WTC11 (cell line): ENCODE data around the gene BCL2L1. TPM values are rescaled to one million over a fixed set of nuclear protein-coding genes. Genes with fewer than 3 reads are reported as not detected.
A peak's percentile ranks its signal among the peaks of the same experiment; 100 is the strongest.

Experiments
- ATAC-seq: fragments of 200-7000 bp; cut with Tn5 transposase; 2 replicates; pipeline ENCODE4 v1.10.0; 2021; ENCODE audit warnings: mild to moderate bottlenecking, moderate library complexity
- CTCF ChIA-PET: fragments of 300-600 bp; sonication (Branson Sonifier 250); formaldehyde crosslinking; loops from one replicate; lab custom pipeline; 2021; ENCODE audit warnings: antibody characterized with exemption; lab: Charles Lee
- POLR2A ChIA-PET: fragments of 350-600 bp; sonication (Branson Sonifier 250); formaldehyde crosslinking; loops from one replicate; lab custom pipeline; 2021; ENCODE audit warnings: antibody characterized with exemption; lab: Charles Lee
- DNase-seq: peaks from one replicate; pipeline ENCODE4 v3.0.0; 2021; ENCODE audit warnings: low spot score
- H3K27ac Mint-ChIP-seq: 2 replicates; pipeline ENCODE4 v1.8.0; 2021; ENCODE audit warnings: mixed read lengths
- H3K27me3 Mint-ChIP-seq: 2 replicates; pipeline ENCODE4 v1.8.0; 2021; ENCODE audit warnings: low read depth, mild to moderate bottlenecking, moderate library complexity, mixed read lengths
- H3K36me3 Mint-ChIP-seq: 2 replicates; pipeline ENCODE4 v1.8.0; 2021; ENCODE audit warnings: mixed read lengths
- H3K4me1 Mint-ChIP-seq: 2 replicates; pipeline ENCODE4 v1.8.0; 2022; ENCODE audit warnings: mixed read lengths
- H3K4me3 Mint-ChIP-seq: 2 replicates; pipeline ENCODE4 v1.8.0; 2021; ENCODE audit warnings: mild to moderate bottlenecking, moderate library complexity, mixed read lengths
- H3K9me3 Mint-ChIP-seq: 2 replicates; pipeline ENCODE4 v1.8.0; 2021; ENCODE audit warnings: mixed read lengths
- ATF1 ChIP-seq: sonication (generic); formaldehyde crosslinking; IDR thresholded peaks from 2 replicates; pipeline ENCODE4 v1.8.1; 2023; ENCODE audit warnings: mild to moderate bottlenecking, moderate library complexity, missing genetic modification reagents
- E2F1 ChIP-seq: sonication (generic); formaldehyde crosslinking; IDR thresholded peaks from 2 replicates; pipeline ENCODE4 v1.8.0; 2022; ENCODE audit warnings: mild to moderate bottlenecking, missing genetic modification reagents
- ELF4 ChIP-seq: sonication (generic); formaldehyde crosslinking; IDR thresholded peaks from 2 replicates; pipeline ENCODE4 v1.8.1; 2022; ENCODE audit warnings: low read depth, mild to moderate bottlenecking, moderate library complexity, missing genetic modification reagents
- GABPB1 ChIP-seq: sonication (generic); formaldehyde crosslinking; IDR thresholded peaks from 2 replicates; pipeline ENCODE4 v1.8.1; 2023; ENCODE audit warnings: mild to moderate bottlenecking, missing genetic modification reagents
- MXD4 ChIP-seq: fragments of 250-450 bp; sonication (Bioruptor Pico); IDR thresholded peaks from 2 replicates; pipeline ENCODE4 v1.8.0; 2021; ENCODE audit warnings: mild to moderate bottlenecking, moderate library complexity, borderline replicate concordance
- OVOL2 ChIP-seq: fragments of 250-450 bp; sonication (Bioruptor Pico); IDR thresholded peaks from 2 replicates; pipeline ENCODE4 v1.9.0; 2021; ENCODE audit warnings: mild to moderate bottlenecking, borderline replicate concordance
- TEAD1 ChIP-seq: sonication (generic); formaldehyde crosslinking; IDR thresholded peaks from 2 replicates; pipeline ENCODE4 v1.8.0; 2022; ENCODE audit warnings: mild to moderate bottlenecking, missing genetic modification reagents
- TEAD4 ChIP-seq: sonication (generic); formaldehyde crosslinking; IDR thresholded peaks from 2 replicates; pipeline ENCODE4 v1.8.0; 2022; ENCODE audit warnings: mild to moderate bottlenecking, missing genetic modification reagents
- ZBTB21 ChIP-seq: sonication (generic); formaldehyde crosslinking; IDR thresholded peaks from 2 replicates; pipeline ENCODE4 v1.8.1; 2023; ENCODE audit warnings: mild to moderate bottlenecking, missing genetic modification reagents, borderline replicate concordance
- ZMAT4 ChIP-seq: fragments of 250-450 bp; sonication (Bioruptor Pico); IDR thresholded peaks from 2 replicates; pipeline ENCODE4 v1.9.0; 2021; ENCODE audit warnings: mild to moderate bottlenecking
- ZNF396 ChIP-seq: fragments of 250-450 bp; sonication (Bioruptor Pico); IDR thresholded peaks from 2 replicates; pipeline ENCODE4 v1.8.0; 2021; ENCODE audit warnings: mild to moderate bottlenecking, moderate library complexity, borderline replicate concordance
- ZNF512 ChIP-seq: sonication (generic); formaldehyde crosslinking; IDR thresholded peaks from 2 replicates; pipeline ENCODE4 v1.8.1; 2022; ENCODE audit warnings: missing genetic modification reagents, borderline replicate concordance
- total RNA-seq: library from RNA; stranded (reverse); gene quantifications from 3 replicates; pipeline ENCODE4 v1.2.3, GENCODE V29; 2021
- TF ChIP-seq, protein P1 (sequence below): sonication (generic); formaldehyde crosslinking; IDR thresholded peaks from 2 replicates; pipeline ENCODE4 v1.8.1; 2023; ENCODE audit warnings: mild to moderate bottlenecking, moderate library complexity, missing genetic modification reagents
- TF ChIP-seq, protein P2 (sequence below): sonication (generic); formaldehyde crosslinking; IDR thresholded peaks from 2 replicates; pipeline ENCODE4 v1.8.0; 2023; ENCODE audit warnings: mild to moderate bottlenecking, missing genetic modification reagents

The BCL2L1 gene
- total RNA-seq, 1 experiment from 2014 or later = 62.0 TPM

DNA sequence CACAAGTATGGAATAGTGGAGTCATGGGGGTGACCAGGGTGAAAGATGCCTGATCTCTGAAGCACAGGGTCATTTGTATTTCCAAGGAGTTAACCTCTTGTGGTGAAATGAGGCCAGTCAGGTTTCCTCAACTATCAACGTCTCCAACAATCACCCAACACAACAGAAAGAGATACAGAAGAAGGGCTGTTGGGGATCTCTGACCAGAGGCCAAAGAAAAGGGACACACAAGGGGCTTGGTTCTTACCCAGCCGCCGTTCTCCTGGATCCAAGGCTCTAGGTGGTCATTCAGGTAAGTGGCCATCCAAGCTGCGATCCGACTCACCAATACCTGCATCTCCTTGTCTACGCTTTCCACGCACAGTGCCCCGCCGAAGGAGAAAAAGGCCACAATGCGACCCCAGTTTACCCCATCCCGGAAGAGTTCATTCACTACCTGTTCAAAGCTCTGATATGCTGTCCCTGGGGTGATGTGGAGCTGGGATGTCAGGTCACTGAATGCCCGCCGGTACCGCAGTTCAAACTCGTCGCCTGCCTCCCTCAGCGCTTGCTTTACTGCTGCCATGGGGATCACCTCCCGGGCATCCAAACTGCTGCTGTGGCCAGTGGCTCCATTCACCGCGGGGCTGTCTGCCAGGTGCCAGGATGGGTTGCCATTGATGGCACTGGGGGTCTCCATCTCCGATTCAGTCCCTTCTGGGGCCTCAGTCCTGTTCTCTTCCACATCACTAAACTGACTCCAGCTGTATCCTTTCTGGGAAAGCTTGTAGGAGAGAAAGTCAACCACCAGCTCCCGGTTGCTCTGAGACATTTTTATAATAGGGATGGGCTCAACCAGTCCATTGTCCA is 1.0 kb downstream of the BCL2L1 start:
- ChIA-PET POLR2A (interaction anchor here (3.6 to 4.4 kb wide), 2 partner anchors 9 to 60 kb away, joined by 32 to 45 read pairs; no protein-coding TSS in a partner anchor), CTCF (interaction anchor here (0.6 to 8.8 kb wide), 13 partner anchors 9 to 164 kb away, joined by 3 to 488 read pairs (median 23); partner anchors contain the start of gene COX4I2)
- H3K36me3 Mint-ChIP-seq = peaks cover 19% of the 10 kb centered on the region
- no peak for ATAC-seq
- no peaks in the 10 kb centered on the region for H3K9me3 Mint-ChIP-seq
- DNase-seq = peak; percentile 17
- H3K4me1 Mint-ChIP-seq = peaks cover 51% of the 10 kb centered on the region
- TF ChIP-seq, protein P1, sequence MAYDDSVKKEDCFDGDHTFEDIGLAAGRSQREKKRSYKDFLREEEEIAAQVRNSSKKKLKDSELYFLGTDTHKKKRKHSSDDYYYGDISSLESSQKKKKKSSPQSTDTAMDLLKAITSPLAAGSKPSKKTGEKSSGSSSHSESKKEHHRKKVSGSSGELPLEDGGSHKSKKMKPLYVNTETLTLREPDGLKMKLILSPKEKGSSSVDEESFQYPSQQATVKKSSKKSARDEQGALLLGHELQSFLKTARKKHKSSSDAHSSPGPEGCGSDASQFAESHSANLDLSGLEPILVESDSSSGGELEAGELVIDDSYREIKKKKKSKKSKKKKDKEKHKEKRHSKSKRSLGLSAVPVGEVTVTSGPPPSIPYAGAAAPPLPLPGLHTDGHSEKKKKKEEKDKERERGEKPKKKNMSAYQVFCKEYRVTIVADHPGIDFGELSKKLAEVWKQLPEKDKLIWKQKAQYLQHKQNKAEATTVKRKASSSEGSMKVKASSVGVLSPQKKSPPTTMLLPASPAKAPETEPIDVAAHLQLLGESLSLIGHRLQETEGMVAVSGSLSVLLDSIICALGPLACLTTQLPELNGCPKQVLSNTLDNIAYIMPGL (CRISPR knock-in tag) = no peak
- TF ChIP-seq ZNF512 (CRISPR knock-in tag) (no peak), ZBTB21 (CRISPR knock-in tag) (no peak), ATF1 (no peak), MXD4 (CRISPR knock-in tag) (no peak), E2F1 (CRISPR knock-in tag) (no peak)
- TF ChIP-seq, all 79 proteins: peak for 0
- Mint-ChIP-seq H3K27me3 (no peaks in the 10 kb centered on the region), H3K4me3 (peak overlapping the region; percentile 86), H3K27ac (peak overlapping the region; percentile 28)

- Mint-ChIP-seq H3K9me3 (no peaks in the 10 kb centered on the region), H3K27me3 (no peaks in the 10 kb centered on the region), H3K4me3 (peak overlapping the region; percentile 86), H3K36me3 (peaks cover 21% of the 10 kb centered on the region), H3K4me1 (peaks cover 60% of the 10 kb centered on the region), H3K27ac (peak overlapping the region; percentile 96)
- no peak for DNase-seq
- no peak for TF ChIP-seq ZMAT4
- TF ChIP-seq GABPB1 = peak; percentile 66; the same call in 1 of the 2 replicates
- TF ChIP-seq ZNF396 (CRISPR knock-in tag) = no peak
- ATAC-seq = no peak
- ChIA-PET CTCF (interaction anchor here (0.5 to 8.8 kb wide), 16 partner anchors 9 to 158 kb away, joined by 3 to 488 read pairs (median 6); partner anchors contain the start of gene COX4I2), POLR2A (interaction anchor here (0.6 to 4.4 kb wide), 6 partner anchors 8 to 116 kb away, joined by 4 to 45 read pairs (median 10); partner anchors contain the start of gene ID1)
These were observed 1.9 kb downstream of the BCL2L1 start for GRCh38 chr20:31720486-31721407.

DNA sequence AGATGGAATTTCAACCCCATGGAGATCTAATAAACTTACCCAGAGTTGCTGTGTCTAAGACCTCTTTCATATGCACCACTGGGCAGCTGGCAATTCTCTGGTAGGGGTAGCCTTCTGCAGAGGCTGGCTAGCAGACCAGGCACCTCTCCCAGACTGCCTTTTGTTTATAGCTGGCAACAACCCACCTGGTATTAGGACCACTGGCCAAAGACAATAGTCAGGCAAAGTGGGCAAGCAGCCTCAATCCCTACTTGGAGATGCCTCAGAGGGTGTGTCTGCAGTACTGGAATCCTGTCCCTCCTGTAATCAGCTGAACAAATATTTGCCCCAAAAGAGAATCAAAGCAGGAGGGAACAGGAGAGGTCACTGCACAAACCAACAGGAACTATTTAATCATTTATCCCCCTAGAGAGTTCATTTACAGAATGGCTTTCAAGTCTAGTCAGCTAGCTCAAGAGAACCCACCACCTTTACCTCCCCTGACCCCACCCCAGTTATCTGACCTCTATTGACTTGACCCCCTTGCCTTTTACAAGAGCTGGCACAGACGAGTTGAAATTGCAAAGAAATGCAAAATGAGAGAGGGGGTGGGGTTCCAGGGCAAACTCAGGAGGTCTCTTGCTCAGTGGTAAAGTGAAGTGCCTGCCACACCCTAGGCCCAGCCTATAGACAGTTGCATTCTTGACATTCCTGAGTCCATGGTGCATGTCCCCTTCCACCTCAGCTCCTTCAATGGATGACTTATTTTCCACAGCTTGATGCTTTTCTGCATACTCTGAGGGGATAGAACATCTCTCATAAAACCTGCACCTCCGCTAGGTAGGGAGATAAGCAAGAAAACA is 2.8 kb downstream of the BCL2L1 start:
- CTCF ChIA-PET = interaction anchor here (0.5 to 8.8 kb wide), 15 partner anchors 11 to 163 kb away, joined by 3 to 488 read pairs (median 4); no protein-coding TSS in a partner anchor
- peak; percentile 85 for TF ChIP-seq GABPB1
- TF ChIP-seq, protein P2, sequence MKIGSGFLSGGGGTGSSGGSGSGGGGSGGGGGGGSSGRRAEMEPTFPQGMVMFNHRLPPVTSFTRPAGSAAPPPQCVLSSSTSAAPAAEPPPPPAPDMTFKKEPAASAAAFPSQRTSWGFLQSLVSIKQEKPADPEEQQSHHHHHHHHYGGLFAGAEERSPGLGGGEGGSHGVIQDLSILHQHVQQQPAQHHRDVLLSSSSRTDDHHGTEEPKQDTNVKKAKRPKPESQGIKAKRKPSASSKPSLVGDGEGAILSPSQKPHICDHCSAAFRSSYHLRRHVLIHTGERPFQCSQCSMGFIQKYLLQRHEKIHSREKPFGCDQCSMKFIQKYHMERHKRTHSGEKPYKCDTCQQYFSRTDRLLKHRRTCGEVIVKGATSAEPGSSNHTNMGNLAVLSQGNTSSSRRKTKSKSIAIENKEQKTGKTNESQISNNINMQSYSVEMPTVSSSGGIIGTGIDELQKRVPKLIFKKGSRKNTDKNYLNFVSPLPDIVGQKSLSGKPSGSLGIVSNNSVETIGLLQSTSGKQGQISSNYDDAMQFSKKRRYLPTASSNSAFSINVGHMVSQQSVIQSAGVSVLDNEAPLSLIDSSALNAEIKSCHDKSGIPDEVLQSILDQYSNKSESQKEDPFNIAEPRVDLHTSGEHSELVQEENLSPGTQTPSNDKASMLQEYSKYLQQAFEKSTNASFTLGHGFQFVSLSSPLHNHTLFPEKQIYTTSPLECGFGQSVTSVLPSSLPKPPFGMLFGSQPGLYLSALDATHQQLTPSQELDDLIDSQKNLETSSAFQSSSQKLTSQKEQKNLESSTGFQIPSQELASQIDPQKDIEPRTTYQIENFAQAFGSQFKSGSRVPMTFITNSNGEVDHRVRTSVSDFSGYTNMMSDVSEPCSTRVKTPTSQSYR (CRISPR knock-in tag) = no peak
- peak; percentile 94; the same call in 1 of the 2 replicates for TF ChIP-seq TEAD4
- TF ChIP-seq TEAD1 (CRISPR knock-in tag) = peak; percentile 98
- no peak for TF ChIP-seq ELF4 (CRISPR knock-in tag)
- no peak for TF ChIP-seq OVOL2
- TF ChIP-seq, all 79 proteins: peak for 3
- DNase-seq (peak; percentile 52), ATAC-seq (peak; percentile 44)
- Mint-ChIP-seq H3K27ac (peak overlapping the region; percentile 96), H3K36me3 (peaks cover 25% of the 10 kb centered on the region), H3K4me1 (peaks cover 66% of the 10 kb centered on the region), H3K27me3 (no peaks in the 10 kb centered on the region), H3K9me3 (no peaks in the 10 kb centered on the region), H3K4me3 (peak overlapping the region; percentile 86)
- POLR2A ChIA-PET = interaction anchor here (1.2 to 4.4 kb wide), 5 partner anchors 7 to 115 kb away, joined by 3 to 32 read pairs (median 9); partner anchors contain the start of gene ID1
